Right lobe of liver (tissue), 6 donors: ENCODE data around the gene KLHDC8B. TPM values are rescaled to one million over a fixed set of nuclear protein-coding genes. Genes with fewer than 3 reads are reported as not detected.

ENCODE experiments used
- ATAC-seq, 4 donors: fragments of 200-7000 bp; cut with Tn5 transposase; one replicate each; pipeline ENCODE4 v1.9.1; 2020; ENCODE audit warnings: mild to moderate bottlenecking in 4 of 4, moderate library complexity in 4 of 4
- DNase-seq, 3 donors: peaks; one replicate each; pipeline ENCODE4 v3.0.0-alpha.2; 2020
- H3K27ac ChIP-seq, 3 donors: fragments of 200-600 bp; one replicate each; pipeline ENCODE4 v1.8.0; 2022
- H3K27me3 ChIP-seq, 2 donors: fragments of 200-600 bp; one replicate each; pipeline ENCODE4 v1.8.0; 2022
- H3K36me3 ChIP-seq, 4 donors: fragments of 200-600 bp; sonication (generic) in 1 of 4; one replicate each; pipeline versions ENCODE4 v1.5.1 to v1.8.0; 2017 to 2022; ENCODE audit warnings: control low read depth in 1 of 4
- H3K4me1 ChIP-seq, 4 donors: fragments of 200-600 bp; sonication (generic) in 1 of 4; one replicate each; pipeline versions ENCODE4 v1.5.1 to v1.8.0; 2017 to 2022; ENCODE audit warnings: control low read depth in 1 of 4
- H3K4me3 ChIP-seq, 3 donors: fragments of 200-600 bp; one replicate each; pipeline ENCODE4 v1.8.0; 2022
- H3K9me3 ChIP-seq, 4 donors: fragments of 200-600 bp; sonication (generic) in 1 of 4; one replicate each; pipeline versions ENCODE4 v1.5.1 to v1.8.0; 2017 to 2022; ENCODE audit warnings: control low read depth in 1 of 4
- CTCF ChIP-seq, 4 donors: fragments of 200-600 bp in 3 of 4; fragments of 450-650 bp in 1 of 4; IDR thresholded peaks; one replicate each; pipeline versions ENCODE4 v1.5.1 to v1.8.0; 2016 to 2022; ENCODE audit warnings: antibody characterized with exemption in 4 of 4, mild to moderate bottlenecking in 2 of 4
- POLR2A ChIP-seq: fragments of 450-650 bp; IDR thresholded peaks from one replicate; pipeline ENCODE4 v1.6.1; 2017; ENCODE audit warnings: antibody characterized with exemption, mild to moderate bottlenecking
- WGBS: methylation state at CpG from one replicate; pipeline ENCODE4 v1.1.6; 2018; ENCODE audit warnings: low coverage, low lambda C conversion rate; ENCODE audit not compliant: insufficient coverage; ENCODE audit errors: missing lambda C conversion rate; 5-methylcytosine and 5-hydroxymethylcytosine counted together
- intact Hi-C, 2 donors: fragments of 100-400 bp; cut with DNase I; formaldehyde crosslinking; loops; one replicate each; pipeline versions ENCODE4 v1.11.2 to v1.14.1; 2022
- total RNA-seq, 6 experiments: library from RNA; depleted of rRNA in 2 of 6; stranded (reverse); fragments of >200 nt in 2 of 6; fragmentation: NEBNext Ultra II Directional in 3 of 6; extraction: Animal tissue kit (Norgen Biotek cat#: 25700) in 3 of 6; gene quantifications; one replicate each; pipeline versions ENCODE4 v1.1.0 to v1.2.4, GENCODE V29; 2016 to 2023
- donor health status: DM: no; HTN: yes; CAD: no.
- donor health status: DM: no; HTN: no; CAD: no.
- donor health status: DM: no; HTN: no; CAD: no.
- donor health status: DM: no; HTN: yes; CAD: no.
- donor health status: DM: no; HTN: yes; CAD: no.

Gene KLHDC8B
- total RNA-seq, 6 experiments from 2014 or later: 10.4 to 15.2 (median 11.5) TPM

GRCh38 chr3:49183873-49184272 lies 12.5 kb downstream of the KLHDC8B start:
- no peak overlapping the region for H3K4me3 ChIP-seq
- intact Hi-C loops: no loop called here
- H3K4me1 ChIP-seq: no peaks in the 10 kb centered on the region
- H3K9me3 ChIP-seq: no peaks in the 10 kb centered on the region
- TF ChIP-seq POLR2A (no peak), CTCF (IDR thresholded peaks at IDR 0.05) (no peak)
- ATAC-seq: peak in 3 of 4 donors; percentile 26 to 39 (median 35)
- DNase-seq: peak in 1 of 3 donors; percentile 30
- no peaks in the 10 kb centered on the region for H3K36me3 ChIP-seq
- no peaks in the 10 kb centered on the region for H3K27me3 ChIP-seq
- no peak overlapping the region for H3K27ac ChIP-seq
- 33% methylated on average over 1 of the region's 1 CpG for WGBS

GRCh38 chr3:49191741-49192140 lies 20.3 kb downstream of the KLHDC8B start:
- WGBS: 89% methylated on average over 1 of the region's 1 CpG
- H3K4me3 ChIP-seq: no peak overlapping the region
- intact Hi-C loops: no loop called here
- no peaks in the 10 kb centered on the region for H3K27me3 ChIP-seq
- H3K4me1 ChIP-seq: no peaks in the 10 kb centered on the region
- H3K9me3 ChIP-seq: no peaks in the 10 kb centered on the region
- TF ChIP-seq POLR2A (no peak), CTCF (IDR thresholded peaks at IDR 0.05) (no peak)
- H3K27ac ChIP-seq: no peak overlapping the region
- no peak for DNase-seq
- H3K36me3 ChIP-seq: no peaks in the 10 kb centered on the region
- ATAC-seq: peak in 1 of 4 donors; percentile 21

GRCh38 chr3:49198161-49198560 lies 26.8 kb downstream of the KLHDC8B start:
- H3K27me3 ChIP-seq: no peaks in the 10 kb centered on the region
- TF ChIP-seq CTCF (IDR thresholded peaks at IDR 0.05): no peak
- no peak for TF ChIP-seq POLR2A
- no peak overlapping the region for H3K4me3 ChIP-seq
- no peak for ATAC-seq
- H3K9me3 ChIP-seq: no peaks in the 10 kb centered on the region
- H3K27ac ChIP-seq: no peak overlapping the region
- DNase-seq: no peak
- H3K36me3 ChIP-seq: no peaks in the 10 kb centered on the region
- WGBS: 56% methylated on average over 2 of the region's 3 CpGs
- intact Hi-C loops: no loop called here
- no peaks in the 10 kb centered on the region for H3K4me1 ChIP-seq

GRCh38 chr3:49198611-49199230 lies 27.3 kb downstream of the KLHDC8B start:
- no peaks in the 10 kb centered on the region for H3K36me3 ChIP-seq
- TF ChIP-seq CTCF (IDR thresholded peaks at IDR 0.05) (no peak), POLR2A (no peak)
- H3K9me3 ChIP-seq: no peaks in the 10 kb centered on the region
- peak overlapping the region in 1 of 3 donors; percentile 36 for H3K4me3 ChIP-seq
- H3K27me3 ChIP-seq: no peaks in the 10 kb centered on the region
- H3K27ac ChIP-seq: no peak overlapping the region
- ATAC-seq (no peak), DNase-seq (no peak)
- no peaks in the 10 kb centered on the region for H3K4me1 ChIP-seq
- 90% methylated on average over 7 of the region's 24 CpGs for WGBS
- intact Hi-C loops: no loop called here
